ENCODE measurements around the gene ST6GALNAC5. TPM values are rescaled to one million over a fixed set of nuclear protein-coding genes. Genes with fewer than 3 reads are reported as not detected.
"Not testable (repeated sequence)": the region's sequence is repeated elsewhere in the genome, so short reads cannot be mapped to it uniquely, and the experiment has no call there.

ST6GALNAC5 gene
- 1 to 10 TPM in 1 of 4 donors, under 1 TPM in 2, not detected in 1; 0.44 to 3.2 (median 0.65) TPM for total RNA-seq

DNA sequence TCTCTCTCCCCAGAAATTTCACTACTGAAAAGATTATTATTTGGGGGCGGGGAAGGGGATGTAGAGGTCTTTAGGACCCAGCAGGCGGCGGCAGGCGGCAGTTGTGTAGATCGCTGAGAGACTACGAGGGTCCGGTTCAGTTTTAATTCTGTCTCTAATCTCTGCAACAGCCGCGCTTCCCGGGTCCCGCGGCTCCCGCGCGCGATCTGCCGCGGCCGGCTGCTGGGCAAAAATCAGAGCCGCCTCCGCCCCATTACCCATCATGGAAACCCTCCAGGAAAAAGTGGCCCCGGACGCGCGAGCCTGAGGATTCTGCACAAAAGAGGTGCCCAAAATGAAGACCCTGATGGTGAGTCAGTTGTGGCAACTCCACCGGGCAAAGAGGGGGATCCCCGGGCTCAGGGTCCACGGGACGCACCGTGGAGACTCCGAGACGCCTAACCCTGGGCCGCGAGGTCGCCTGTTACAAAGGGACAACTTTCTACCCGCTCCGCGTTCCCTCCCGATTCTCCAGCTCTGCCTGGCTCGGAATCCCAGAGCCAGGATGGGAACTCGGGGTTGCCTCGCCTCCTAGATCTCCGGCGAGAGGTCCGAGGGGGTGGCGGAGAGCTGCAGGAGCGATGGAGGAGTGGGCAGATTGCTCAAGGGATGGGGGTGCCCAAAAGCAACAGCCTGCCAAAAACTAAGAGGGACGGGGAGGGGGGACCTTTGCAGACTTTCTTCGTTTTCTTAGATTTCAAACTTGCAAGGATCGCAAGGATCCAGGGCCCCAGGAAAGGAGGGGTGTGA is at the start of gene ST6GALNAC5:
ST6GALNAC5 (plus strand) TSS at position 139 of the 789 bp plus-strand sequence.
- DNase-seq (ENCODE audit: low spot score) (no peak), ATAC-seq (ENCODE audit: low FRiP score) (peak; percentile 37)
- TF ChIP-seq CTCF (IDR thresholded peaks at IDR 0.05) = no peak

GRCh38 chr1:76820028-76820427 is 47.3 kb upstream of the ST6GALNAC5 start:
- ATAC-seq (ENCODE audit: low FRiP score) (no peak), DNase-seq (ENCODE audit: low spot score) (no peak)
- no peak for TF ChIP-seq CTCF (IDR thresholded peaks at IDR 0.05)

GRCh38 chr1:76822961-76823360 is 44.3 kb upstream of the ST6GALNAC5 start:
- not testable (repeated sequence) for ATAC-seq (ENCODE audit: low FRiP score); DNase-seq (ENCODE audit: low spot score)

DNA sequence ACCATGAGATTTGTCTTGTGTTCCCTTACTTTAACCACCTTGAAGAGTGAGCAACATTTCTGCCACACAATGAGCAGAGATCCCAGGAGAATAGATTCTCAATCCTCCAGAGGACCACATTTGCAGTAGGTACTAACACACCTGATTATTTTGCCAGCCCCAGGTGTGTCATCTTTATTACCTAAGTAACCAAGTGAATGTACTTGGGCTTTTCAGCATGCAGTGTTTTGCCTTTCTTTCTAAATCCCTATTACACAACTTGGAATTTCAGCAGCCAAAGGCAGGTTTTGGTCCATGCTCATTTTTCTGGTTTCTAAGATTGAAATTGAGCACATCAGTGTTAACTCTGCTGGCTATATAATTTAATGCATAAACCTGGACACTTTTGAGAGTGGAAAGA is 43.2 kb upstream of the ST6GALNAC5 start:
- no peak for TF ChIP-seq CTCF (IDR thresholded peaks at IDR 0.05)

GRCh38 chr1:76826072-76826845 is 41.0 kb upstream of the ST6GALNAC5 start:
- no peak for ATAC-seq (ENCODE audit: low FRiP score)
- DNase-seq (ENCODE audit: low spot score) = no peak
- TF ChIP-seq CTCF (IDR thresholded peaks at IDR 0.05) = no peak

More for the DNA sequence above, 43.2 kb upstream of the ST6GALNAC5 start:
- DNase-seq (ENCODE audit: low spot score) = no peak
- no peak for ATAC-seq (ENCODE audit: low FRiP score)

GRCh38 chr1:76827066-76827465 is 40.2 kb upstream of the ST6GALNAC5 start:
- no peak for TF ChIP-seq CTCF (IDR thresholded peaks at IDR 0.05)

DNA sequence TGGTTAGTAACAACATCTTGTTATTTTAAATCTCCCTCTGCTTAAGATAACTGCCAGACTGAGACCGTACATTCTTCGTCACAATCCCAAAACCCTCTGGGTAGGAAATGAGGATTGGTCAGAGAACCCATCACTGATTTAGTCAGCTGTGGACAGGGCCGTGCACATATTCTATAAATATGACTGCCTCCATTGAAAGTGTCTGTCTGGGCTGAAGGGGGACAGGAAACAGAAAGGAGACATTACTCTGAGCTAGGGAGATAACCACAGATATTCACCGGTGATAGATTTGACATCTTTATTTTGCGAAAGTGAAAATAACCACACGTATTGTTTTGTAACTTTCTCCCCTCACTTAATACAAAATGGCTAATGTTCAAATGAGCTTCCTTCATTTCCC is 36.9 kb upstream of the ST6GALNAC5 start:
- TF ChIP-seq CTCF (IDR thresholded peaks at IDR 0.05) = no peak
- ATAC-seq (ENCODE audit: low FRiP score) = no peak
- DNase-seq (ENCODE audit: low spot score) = no peak

More at GRCh38 chr1:76827066-76827465, 40.2 kb upstream of the ST6GALNAC5 start:
- DNase-seq (ENCODE audit: low spot score) = no peak
- ATAC-seq (ENCODE audit: low FRiP score) = no peak
